Measurements from ENCODE around the gene STRIT1. TPM values are rescaled to one million over a fixed set of nuclear protein-coding genes. Genes with fewer than 3 reads are reported as not detected.

Gene STRIT1
- total RNA-seq = not detected

DNA sequence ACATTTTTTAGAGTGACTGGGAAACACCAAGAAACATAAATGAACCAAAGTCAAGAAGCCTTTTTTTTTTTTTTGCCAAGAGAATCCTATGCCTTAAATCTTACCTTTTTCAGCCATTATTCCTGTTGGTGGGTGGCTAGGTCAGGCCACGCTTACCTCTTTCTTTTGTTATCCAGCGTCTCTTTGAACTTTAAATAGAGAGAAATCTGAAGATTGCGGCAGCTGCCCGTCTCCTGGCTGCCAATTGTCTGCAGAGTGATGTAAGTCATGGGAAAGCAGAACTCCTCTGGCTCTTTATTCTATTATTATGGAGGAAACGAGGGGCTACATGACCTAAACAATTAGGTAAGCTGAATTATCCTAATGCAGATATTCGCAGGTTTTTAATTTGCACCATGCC, at the start of gene STRIT1:
Gene STRIT1 (minus strand): TSS at position 168 of the 400 bp plus-strand sequence.
- Histone ChIP-seq H3K4me3 (ENCODE audit: low read length) (no peak within 1 kb of the TSS), H3K27me3 (ENCODE audit: insufficient read depth, low read length) (no peaks in the 10 kb centered on the region), H3K4me1 (ENCODE audit: insufficient read depth, low read length) (no peaks in the 10 kb centered on the region), H3K9me3 (ENCODE audit: low read depth, low read length) (peaks cover 20% of the 10 kb centered on the region)

DNA sequence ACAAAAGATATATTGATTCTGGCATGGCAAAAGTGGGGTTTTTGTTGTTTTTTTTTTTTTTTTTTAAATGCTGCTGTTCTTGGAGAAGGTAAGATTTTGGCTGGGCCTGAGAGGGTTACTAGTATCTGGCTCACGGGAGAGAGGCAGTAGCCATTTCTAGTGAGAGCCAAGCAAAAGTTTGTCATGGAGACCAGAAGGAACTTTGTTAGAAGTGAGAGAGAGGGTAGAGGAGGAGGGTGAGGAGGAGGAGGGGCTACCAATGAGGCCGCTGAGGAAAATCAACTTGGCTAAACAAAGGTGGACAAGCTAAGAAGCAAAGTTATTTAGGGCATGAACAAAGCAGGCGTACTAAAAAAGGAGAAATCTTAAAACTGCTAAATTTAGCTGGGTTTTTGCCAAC, 48.9 kb upstream of the STRIT1 start:
- Histone ChIP-seq H3K9me3 (ENCODE audit: low read depth, low read length) (no peaks in the 10 kb centered on the region), H3K4me1 (ENCODE audit: insufficient read depth, low read length) (no peaks in the 10 kb centered on the region), H3K4me3 (ENCODE audit: low read length) (no peak overlapping the region), H3K27me3 (ENCODE audit: insufficient read depth, low read length) (no peaks in the 10 kb centered on the region)

DNA sequence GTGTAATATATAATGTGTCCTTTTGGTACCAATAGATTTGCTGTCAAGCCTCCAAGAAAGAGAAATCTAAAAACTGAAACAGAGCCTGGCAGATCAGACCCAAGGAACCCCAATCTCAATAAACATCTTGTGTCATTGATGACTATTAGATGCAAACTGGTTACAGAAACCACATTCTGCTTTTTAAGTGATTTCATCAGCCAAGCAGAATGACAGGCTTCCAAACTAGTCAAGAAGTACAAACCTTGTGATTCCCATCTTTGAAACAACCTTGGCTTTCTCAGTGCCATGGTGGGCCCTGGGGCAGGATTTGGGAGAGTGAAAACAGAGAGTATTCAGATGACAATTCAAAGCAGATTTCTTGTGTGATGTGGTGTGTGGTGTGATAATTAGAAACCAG, 45.6 kb upstream of the STRIT1 start:
- no peaks in the 10 kb centered on the region for H3K4me1 ChIP-seq (ENCODE audit: insufficient read depth, low read length)
- no peak overlapping the region for H3K4me3 ChIP-seq (ENCODE audit: low read length)
- no peaks in the 10 kb centered on the region for H3K27me3 ChIP-seq (ENCODE audit: insufficient read depth, low read length)
- no peaks in the 10 kb centered on the region for H3K9me3 ChIP-seq (ENCODE audit: low read depth, low read length)

DNA sequence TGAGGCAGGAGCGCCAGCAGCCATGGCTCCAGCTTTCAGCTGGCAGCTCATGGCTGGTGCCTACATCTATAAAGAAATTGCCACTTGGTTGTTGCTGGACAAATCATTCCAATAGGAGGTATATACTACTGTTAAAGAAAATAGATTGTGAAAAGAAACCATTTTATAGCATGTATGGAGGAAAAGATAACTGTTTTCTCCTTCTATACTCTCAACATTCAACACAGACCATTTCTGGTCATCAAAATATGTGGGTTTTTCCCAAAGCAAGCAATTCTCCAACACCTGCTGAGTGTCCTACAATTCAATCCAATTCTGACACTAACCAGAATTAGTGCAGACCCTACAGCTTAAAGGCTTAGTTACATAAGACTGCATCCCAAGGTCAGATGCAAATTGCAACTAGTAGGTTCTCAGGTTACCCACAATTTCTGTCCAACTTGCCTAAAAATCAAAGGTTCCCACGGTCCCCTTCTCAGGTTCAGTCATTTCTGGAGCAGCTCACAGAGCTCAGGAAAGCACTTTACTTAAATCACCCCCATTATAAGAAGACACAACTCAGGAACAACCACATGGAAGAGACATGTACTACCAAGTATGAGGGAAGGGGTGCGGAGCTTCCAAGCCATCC, 42.4 kb upstream of the STRIT1 start:
- H3K4me1 ChIP-seq (ENCODE audit: insufficient read depth, low read length) = no peaks in the 10 kb centered on the region
- no peaks in the 10 kb centered on the region for H3K9me3 ChIP-seq (ENCODE audit: low read depth, low read length)

DNA sequence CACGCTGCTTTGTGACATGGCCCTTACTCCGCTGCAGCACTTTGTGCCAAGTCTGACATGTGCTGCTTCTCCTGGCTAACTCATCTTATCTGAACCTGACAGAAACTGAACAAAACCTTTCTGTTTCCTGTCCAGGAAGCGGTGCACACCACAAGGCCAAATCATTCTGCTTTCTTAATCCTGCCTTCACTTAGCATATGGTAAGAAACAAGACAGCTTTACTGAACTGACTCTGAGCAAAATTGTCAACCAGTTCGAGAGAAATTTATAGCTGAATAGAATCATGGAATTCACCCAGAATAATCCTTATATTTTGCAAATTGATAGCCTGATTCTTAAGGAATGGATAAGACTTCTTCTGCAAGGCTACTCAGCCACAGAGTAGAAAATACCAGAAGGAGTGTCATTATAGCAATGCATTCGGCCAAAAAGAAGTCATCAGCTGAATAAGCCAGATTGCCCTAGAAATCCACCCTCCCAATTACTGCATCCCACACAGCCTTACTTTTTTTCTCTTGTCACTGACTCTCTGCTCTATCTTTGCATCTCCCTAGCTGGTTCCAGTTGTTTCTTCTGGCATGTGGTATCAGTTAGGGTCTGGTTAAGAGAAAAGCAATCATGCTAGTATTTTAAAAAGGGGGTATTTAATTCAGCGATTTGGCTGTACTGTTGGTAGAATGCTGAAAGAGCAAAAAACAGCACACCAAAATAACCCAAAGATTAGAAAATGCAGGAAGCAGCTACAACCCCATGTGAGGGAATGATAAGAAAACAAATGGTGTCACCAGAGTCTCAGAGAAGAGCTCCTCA, 41.6 kb upstream of the STRIT1 start:
- H3K9me3 ChIP-seq (ENCODE audit: low read depth, low read length) = no peaks in the 10 kb centered on the region
- no peak overlapping the region for H3K4me3 ChIP-seq (ENCODE audit: low read length)
- no peaks in the 10 kb centered on the region for H3K27me3 ChIP-seq (ENCODE audit: insufficient read depth, low read length)
- H3K4me1 ChIP-seq (ENCODE audit: insufficient read depth, low read length) = no peaks in the 10 kb centered on the region

More for the DNA sequence above, 42.4 kb upstream of the STRIT1 start:
- Histone ChIP-seq H3K4me3 (ENCODE audit: low read length) (no peak overlapping the region), H3K27me3 (ENCODE audit: insufficient read depth, low read length) (no peaks in the 10 kb centered on the region)

DNA sequence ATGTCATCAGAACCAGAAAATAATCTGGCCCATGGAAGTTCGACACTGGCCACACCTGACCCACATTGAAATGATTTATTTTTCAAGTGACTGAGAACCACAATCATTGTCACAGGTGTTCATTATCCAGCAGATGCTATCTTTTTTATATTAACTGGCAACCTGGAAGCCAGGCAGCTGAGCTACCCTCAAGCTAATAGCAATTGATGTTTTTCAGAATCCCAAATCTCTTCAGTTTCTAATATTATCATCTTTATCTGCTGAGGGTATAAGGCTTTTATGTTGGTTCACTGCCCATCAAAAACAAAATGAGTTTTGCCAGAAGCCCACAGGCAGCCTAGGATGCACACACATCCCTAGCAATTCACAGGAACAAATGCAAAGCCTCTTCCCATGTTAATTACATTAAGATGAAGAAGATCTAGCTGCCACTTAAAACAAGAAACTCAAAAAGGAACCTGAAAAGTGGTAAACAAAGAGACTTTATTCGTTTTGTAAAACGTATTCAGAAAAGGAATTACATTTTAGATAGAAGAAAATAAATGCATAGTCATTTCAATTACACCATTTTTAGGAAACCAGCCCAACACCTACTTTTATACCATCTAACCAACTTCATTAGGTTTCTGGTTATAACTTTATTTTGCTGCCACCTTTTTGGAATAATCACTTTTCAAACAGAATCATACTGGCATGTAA, 40.9 kb upstream of the STRIT1 start:
- no peaks in the 10 kb centered on the region for H3K27me3 ChIP-seq (ENCODE audit: insufficient read depth, low read length)
- H3K9me3 ChIP-seq (ENCODE audit: low read depth, low read length) = no peaks in the 10 kb centered on the region
- H3K4me3 ChIP-seq (ENCODE audit: low read length) = no peak overlapping the region
- H3K4me1 ChIP-seq (ENCODE audit: insufficient read depth, low read length) = no peaks in the 10 kb centered on the region

DNA sequence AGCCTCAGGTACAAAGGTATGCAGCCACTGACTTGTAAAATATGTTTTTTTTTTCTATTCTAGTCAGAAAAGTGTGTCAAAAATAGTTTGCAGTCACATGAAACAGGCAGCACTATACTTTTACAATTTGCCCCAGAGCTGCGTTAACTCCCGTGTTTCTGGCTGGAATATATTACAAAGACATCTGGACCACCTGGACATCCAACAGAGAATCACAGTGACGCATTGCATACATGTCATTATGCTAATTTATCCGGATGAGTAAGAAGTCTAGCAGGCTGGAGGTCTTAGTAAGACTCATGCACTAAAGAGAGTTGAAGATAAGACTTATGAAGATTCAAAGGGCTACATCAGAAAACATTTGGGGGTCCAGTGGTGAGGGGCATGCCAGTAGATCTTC, 39.2 kb upstream of the STRIT1 start:
- no peaks in the 10 kb centered on the region for H3K4me1 ChIP-seq (ENCODE audit: insufficient read depth, low read length)
- no peaks in the 10 kb centered on the region for H3K27me3 ChIP-seq (ENCODE audit: insufficient read depth, low read length)
- H3K9me3 ChIP-seq (ENCODE audit: low read depth, low read length) = no peaks in the 10 kb centered on the region
- H3K4me3 ChIP-seq (ENCODE audit: low read length) = no peak overlapping the region

DNA sequence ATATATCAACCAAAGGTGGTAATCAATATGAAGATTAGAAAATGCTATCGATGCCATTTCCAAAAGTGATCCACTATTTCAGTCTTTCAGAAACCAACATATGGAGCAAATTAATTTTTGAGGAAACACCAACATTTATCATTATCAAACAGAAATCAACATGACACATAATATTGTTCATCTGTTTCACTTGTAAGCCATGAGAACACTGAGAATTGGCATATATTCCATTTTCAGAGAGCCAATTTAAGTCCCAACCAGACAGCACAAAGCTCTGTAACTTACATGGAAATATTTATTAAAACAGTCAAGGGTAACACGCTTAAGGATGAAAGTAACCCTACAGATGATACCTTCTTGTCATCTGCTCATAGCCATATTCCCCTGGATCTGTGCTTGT, 37.6 kb upstream of the STRIT1 start:
- Histone ChIP-seq H3K27me3 (ENCODE audit: insufficient read depth, low read length) (no peaks in the 10 kb centered on the region), H3K4me3 (ENCODE audit: low read length) (no peak overlapping the region), H3K9me3 (ENCODE audit: low read depth, low read length) (no peaks in the 10 kb centered on the region), H3K4me1 (ENCODE audit: insufficient read depth, low read length) (no peaks in the 10 kb centered on the region)

DNA sequence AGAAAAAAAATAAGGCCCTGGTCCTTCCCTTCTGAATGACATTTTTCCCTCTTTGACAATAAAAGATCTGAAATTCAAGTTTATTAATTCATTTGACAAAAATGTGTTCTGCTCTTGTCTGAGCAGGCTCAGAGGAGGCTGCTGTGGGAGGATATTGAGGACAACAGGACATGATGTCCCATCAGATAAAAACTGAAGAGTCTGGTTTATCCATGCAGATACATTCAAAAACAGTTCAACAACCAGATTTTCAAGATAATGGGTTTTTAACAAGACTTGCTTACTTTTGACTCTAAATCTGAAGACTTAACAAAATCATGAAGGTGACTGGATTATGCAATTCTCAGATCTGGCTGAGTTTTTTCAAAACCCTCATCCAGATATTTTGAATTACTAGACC, 36.9 kb upstream of the STRIT1 start:
- Histone ChIP-seq H3K9me3 (ENCODE audit: low read depth, low read length) (no peaks in the 10 kb centered on the region), H3K4me3 (ENCODE audit: low read length) (no peak overlapping the region), H3K4me1 (ENCODE audit: insufficient read depth, low read length) (no peaks in the 10 kb centered on the region), H3K27me3 (ENCODE audit: insufficient read depth, low read length) (no peaks in the 10 kb centered on the region)

DNA sequence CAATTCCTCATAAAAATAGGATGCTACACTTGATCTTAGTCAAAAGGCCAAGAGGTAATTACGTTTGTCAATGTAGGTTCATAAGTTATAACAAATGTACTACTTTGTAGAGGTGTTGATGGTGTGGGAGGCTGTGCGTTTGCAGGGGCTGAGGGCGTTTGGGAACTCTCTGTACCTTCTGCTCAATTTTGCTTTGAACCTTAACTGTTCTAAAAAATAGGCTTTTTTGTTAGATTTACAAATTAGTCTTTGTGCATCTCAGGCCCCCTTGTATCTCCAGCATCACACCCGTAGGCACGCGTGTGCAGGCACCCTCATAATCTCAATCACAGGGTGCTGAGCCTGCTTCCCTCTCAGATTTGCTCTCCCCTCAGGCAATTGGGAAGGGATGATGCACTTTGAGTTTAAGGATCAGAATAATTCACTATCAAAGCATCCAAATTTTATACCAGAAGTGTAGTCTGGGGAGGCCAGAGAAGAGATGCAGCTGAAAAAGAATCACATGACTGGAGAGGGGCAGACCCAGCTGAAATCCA, 36.1 kb upstream of the STRIT1 start:
- H3K9me3 ChIP-seq (ENCODE audit: low read depth, low read length) = no peaks in the 10 kb centered on the region
- H3K4me3 ChIP-seq (ENCODE audit: low read length) = no peak overlapping the region
- H3K27me3 ChIP-seq (ENCODE audit: insufficient read depth, low read length) = no peaks in the 10 kb centered on the region
- H3K4me1 ChIP-seq (ENCODE audit: insufficient read depth, low read length) = no peaks in the 10 kb centered on the region

DNA sequence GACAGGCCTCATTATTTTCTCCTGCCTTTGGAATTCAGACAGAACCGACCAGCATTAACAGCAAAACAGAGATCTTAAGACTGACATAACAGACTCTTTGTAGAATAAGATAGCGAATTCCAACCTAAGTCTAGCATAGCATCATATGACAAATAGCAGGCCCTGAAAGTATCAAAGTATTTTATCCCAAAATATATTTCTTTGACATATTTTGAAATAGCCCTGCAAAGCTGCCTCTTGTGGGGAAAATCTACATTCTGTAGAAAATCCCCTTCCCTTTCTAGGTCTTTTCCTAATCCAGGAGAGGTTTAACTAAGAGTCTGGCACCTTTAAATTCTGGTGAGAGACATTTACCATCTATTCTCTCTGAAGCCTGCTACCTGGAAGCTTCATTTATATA, 34.4 kb upstream of the STRIT1 start:
- no peaks in the 10 kb centered on the region for H3K27me3 ChIP-seq (ENCODE audit: insufficient read depth, low read length)
- no peak overlapping the region for H3K4me3 ChIP-seq (ENCODE audit: low read length)
- H3K9me3 ChIP-seq (ENCODE audit: low read depth, low read length) = no peaks in the 10 kb centered on the region
- no peaks in the 10 kb centered on the region for H3K4me1 ChIP-seq (ENCODE audit: insufficient read depth, low read length)

DNA sequence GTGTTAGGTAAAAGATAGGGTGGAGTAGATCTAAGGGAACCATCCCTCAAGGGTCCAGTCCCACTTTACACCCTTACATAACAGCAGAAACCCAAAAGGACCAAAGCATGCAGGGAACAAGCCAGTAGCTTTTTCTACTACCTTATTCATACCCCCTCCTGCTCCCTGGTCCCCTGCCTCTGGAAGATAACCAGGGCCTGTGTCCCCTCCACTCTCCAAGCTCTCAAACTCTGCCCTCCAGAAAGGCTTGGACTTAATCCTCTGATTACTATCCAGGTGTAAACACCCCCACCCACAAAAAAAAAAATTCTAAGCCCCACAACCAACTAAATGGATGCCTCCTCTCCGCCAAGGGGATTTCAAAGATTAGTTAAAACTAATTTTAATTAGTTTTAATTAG, 33.9 kb upstream of the STRIT1 start:
- no peak overlapping the region for H3K4me3 ChIP-seq (ENCODE audit: low read length)
- H3K4me1 ChIP-seq (ENCODE audit: insufficient read depth, low read length) = no peaks in the 10 kb centered on the region
- no peaks in the 10 kb centered on the region for H3K9me3 ChIP-seq (ENCODE audit: low read depth, low read length)
- H3K27me3 ChIP-seq (ENCODE audit: insufficient read depth, low read length) = no peaks in the 10 kb centered on the region

DNA sequence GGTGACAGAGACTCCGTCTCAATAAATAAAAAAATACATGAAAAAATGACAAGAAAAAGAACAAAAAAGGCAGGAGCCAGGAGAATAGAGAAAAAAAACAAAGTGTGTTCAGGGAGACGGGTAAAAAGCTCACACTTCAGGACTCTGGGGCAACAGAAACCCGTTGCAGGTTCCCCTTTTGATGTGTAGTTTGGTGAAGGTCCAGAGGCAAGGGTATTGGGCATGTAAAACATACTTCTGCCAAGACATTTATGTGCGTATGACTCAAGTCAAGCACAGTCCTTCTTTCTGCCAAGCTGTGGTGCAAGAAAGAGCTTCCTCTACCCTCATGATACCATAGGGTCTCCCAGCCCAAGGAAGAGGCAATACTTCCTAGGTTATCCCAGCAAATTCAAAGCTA, 33.4 kb upstream of the STRIT1 start:
- Histone ChIP-seq H3K27me3 (ENCODE audit: insufficient read depth, low read length) (no peaks in the 10 kb centered on the region), H3K9me3 (ENCODE audit: low read depth, low read length) (no peaks in the 10 kb centered on the region)

DNA sequence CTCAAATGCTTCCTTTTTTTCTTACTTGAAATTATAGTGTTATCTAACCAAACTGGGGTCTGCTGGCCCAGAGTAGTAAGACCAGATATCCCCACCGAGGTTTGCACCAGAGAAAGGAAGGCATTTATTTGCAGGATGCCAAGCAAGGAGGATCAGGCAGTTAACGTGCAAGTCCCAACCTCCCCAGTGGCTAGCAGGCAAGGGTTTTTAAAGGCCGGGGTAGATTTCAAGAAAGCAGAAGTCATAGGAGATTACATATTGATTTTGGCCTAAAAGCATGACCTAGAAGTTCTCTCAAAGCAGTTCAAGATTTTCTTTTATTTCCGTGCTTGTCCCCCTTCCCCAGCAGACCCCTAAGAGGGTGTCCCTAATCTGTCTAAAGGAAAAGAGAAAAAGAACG, 32.8 kb upstream of the STRIT1 start:
- no peak overlapping the region for H3K4me3 ChIP-seq (ENCODE audit: low read length)
- no peaks in the 10 kb centered on the region for H3K27me3 ChIP-seq (ENCODE audit: insufficient read depth, low read length)
- no peaks in the 10 kb centered on the region for H3K4me1 ChIP-seq (ENCODE audit: insufficient read depth, low read length)
- no peaks in the 10 kb centered on the region for H3K9me3 ChIP-seq (ENCODE audit: low read depth, low read length)

More for the DNA sequence above, 33.4 kb upstream of the STRIT1 start:
- Histone ChIP-seq H3K4me3 (ENCODE audit: low read length) (no peak overlapping the region), H3K4me1 (ENCODE audit: insufficient read depth, low read length) (no peaks in the 10 kb centered on the region)

DNA sequence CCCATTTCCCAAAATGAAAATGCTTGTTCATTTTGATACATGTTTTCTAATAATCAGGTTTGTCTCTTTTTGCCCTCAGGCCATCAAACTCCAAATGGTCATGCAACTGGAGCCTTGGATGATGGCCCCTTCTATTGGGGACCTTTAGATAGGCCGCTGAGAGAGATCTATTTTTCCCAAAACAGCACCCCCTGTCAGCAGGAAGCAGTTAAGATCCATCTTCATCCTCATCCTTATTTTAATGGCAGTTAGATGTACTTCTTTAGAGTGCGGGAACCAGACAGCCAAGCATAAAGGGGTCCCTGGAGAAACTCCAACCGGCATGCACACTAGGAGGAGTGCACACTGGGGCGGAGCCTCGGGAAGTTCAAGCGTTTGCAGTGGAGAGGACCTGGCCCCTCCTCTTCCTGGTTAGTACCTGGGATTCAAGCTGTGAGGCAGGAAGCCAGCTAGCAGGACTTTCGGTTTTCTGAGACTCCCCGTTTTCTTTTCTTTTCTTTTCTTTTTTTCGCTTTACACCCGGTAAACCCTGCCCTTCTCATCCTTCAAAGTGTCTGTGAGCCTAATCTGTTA, 31.9 kb upstream of the STRIT1 start:
- no peaks in the 10 kb centered on the region for H3K27me3 ChIP-seq (ENCODE audit: insufficient read depth, low read length)
- H3K4me3 ChIP-seq (ENCODE audit: low read length) = no peak overlapping the region
- no peaks in the 10 kb centered on the region for H3K9me3 ChIP-seq (ENCODE audit: low read depth, low read length)

More for the DNA sequence above, 31.9 kb upstream of the STRIT1 start:
- no peaks in the 10 kb centered on the region for H3K4me1 ChIP-seq (ENCODE audit: insufficient read depth, low read length)
